ENCODE results near the gene NAGK. TPM values are rescaled to one million over a fixed set of nuclear protein-coding genes. Genes with fewer than 3 reads are reported as not detected.

NAGK gene
- total RNA-seq, 1 donor from 2014 or later = 97.4 TPM

GRCh38 chr2:71122387-71123298 is 54.2 kb downstream of the NAGK start:
- Histone ChIP-seq H3K27me3 (no peaks in the 10 kb centered on the region), H3K36me3 (peaks cover 7 to 48% of the 10 kb centered on the region in 2 donors), H3K4me1 (no peaks in the 10 kb centered on the region), H3K9me3 (no peaks in the 10 kb centered on the region), H3K27ac (no peak overlapping the region), H3K4me3 (no peak overlapping the region)
- no peak for DNase-seq (ENCODE audit: low spot score in 2 of 2)
- no peak for TF ChIP-seq CTCF (IDR thresholded peaks at IDR 0.05)
- intact Hi-C loops (cut with DNase I) = no loop called here

GRCh38 chr2:71125506-71126294 is 57.3 kb downstream of the NAGK start:
- H3K4me1 ChIP-seq = peaks cover 0 to 6% of the 10 kb centered on the region in 2 donors
- no peak for DNase-seq (ENCODE audit: low spot score in 2 of 2)
- H3K27ac ChIP-seq = no peak overlapping the region
- H3K27me3 ChIP-seq = no peaks in the 10 kb centered on the region
- H3K9me3 ChIP-seq = no peaks in the 10 kb centered on the region
- intact Hi-C loops (cut with DNase I) = loop anchor here (5.0 kb wide), 1 partner anchor 148 kb away; the partner anchor contains the start of gene ANKRD53
- no peak for TF ChIP-seq CTCF (IDR thresholded peaks at IDR 0.05)
- no peak overlapping the region for H3K4me3 ChIP-seq
- peaks cover 7 to 24% of the 10 kb centered on the region in 2 donors for H3K36me3 ChIP-seq

- intact Hi-C loops (cut with DNase I) = loop anchor here (5.0 kb wide), 1 partner anchor 150 kb away; the partner anchor contains the start of gene ANKRD53
- Histone ChIP-seq H3K9me3 (no peaks in the 10 kb centered on the region), H3K27ac (no peak overlapping the region), H3K36me3 (peaks cover 7 to 12% of the 10 kb centered on the region in 2 donors), H3K27me3 (no peaks in the 10 kb centered on the region), H3K4me3 (no peak overlapping the region), H3K4me1 (peaks cover 0 to 14% of the 10 kb centered on the region in 2 donors)
- TF ChIP-seq CTCF (IDR thresholded peaks at IDR 0.05) = no peak
- DNase-seq (ENCODE audit: low spot score in 2 of 2) = no peak
Measured at GRCh38 chr2:71126957-71127356, 58.5 kb downstream of the NAGK start.

Other genes starting within 250 kb of the NAGK start
- gene CLEC4F, start 248.0 kb upstream of the NAGK start, total RNA-seq = not detected
- not detected for gene CD207, start 232.8 kb upstream of the NAGK start, total RNA-seq
- gene VAX2, start 168.1 kb upstream of the NAGK start, total RNA-seq = 1.7 TPM
- not detected for gene ATP6V1B1, start 132.7 kb upstream of the NAGK start, total RNA-seq
- 1.4 TPM for gene ANKRD53, start 90.0 kb upstream of the NAGK start, total RNA-seq
- 133 TPM for gene TEX261, start 73.8 kb upstream of the NAGK start, total RNA-seq
- 2.0 TPM for gene MCEE, start 61.6 kb downstream of the NAGK start, total RNA-seq
- 23.0 TPM for gene MPHOSPH10, start 62.0 kb downstream of the NAGK start, total RNA-seq
- gene PAIP2B, start 158.5 kb downstream of the NAGK start, total RNA-seq = 0.32 TPM

All from ascending aorta (tissue), 2 donors.